Umbilical cord (tissue), 2 donors: ENCODE measurements around the gene TOE1. TPM values are rescaled to one million over a fixed set of nuclear protein-coding genes. Genes with fewer than 3 reads are reported as not detected.
"Not testable (repeated sequence)": the region's sequence is repeated elsewhere in the genome, so short reads cannot be mapped to it uniquely, and the experiment has no call there.

Experiments
- DNase-seq: peaks from one replicate; pipeline ENCODE4 v3.0.0-alpha.2; 2015; ENCODE audit warnings: low spot score
- total RNA-seq: library from RNA; depleted of rRNA; stranded (reverse); fragments of >200 nt; gene quantifications from one replicate; pipeline ENCODE4 v1.2.3, GENCODE V29; 2014; ENCODE audit warnings: low replicate concordance; ENCODE audit not compliant: insufficient read depth

The TOE1 gene
- total RNA-seq = 4.1 TPM

- DNase-seq = peak; percentile 92
Observed at GRCh38 chr1:45339789-45340558, at the start of gene TOE1, which contains the start of gene MUTYH. Gene TOE1 (plus strand): TSS chr1:45340170. CDS start chr1:45340253, 83 bp downstream. Gene MUTYH (minus strand): TSS chr1:45340440. CDS start chr1:45334505, 5,935 bp downstream.

- not testable (repeated sequence) for DNase-seq
Observed at GRCh38 chr1:45291002-45291401, 49.0 kb upstream of the TOE1 start.

GRCh38 chr1:45291716-45292115 lies 48.3 kb upstream of the TOE1 start:
- DNase-seq = no peak

- DNase-seq = no peak
Observed at GRCh38 chr1:45297666-45298356, 42.2 kb upstream of the TOE1 start.

- DNase-seq = no peak
Observed at GRCh38 chr1:45299296-45299695, 40.7 kb upstream of the TOE1 start.

GRCh38 chr1:45299981-45300668 lies 39.8 kb upstream of the TOE1 start:
- DNase-seq = peak; percentile 79

- no peak for DNase-seq
Observed at GRCh38 chr1:45300669-45300997, 39.3 kb upstream of the TOE1 start.

GRCh38 chr1:45302505-45303150 lies 37.3 kb upstream of the TOE1 start:
- DNase-seq = no peak

GRCh38 chr1:45303520-45304310 lies 36.3 kb upstream of the TOE1 start:
- peak; percentile 99 for DNase-seq

- no peak for DNase-seq
Observed at GRCh38 chr1:45304311-45305081, 35.5 kb upstream of the TOE1 start.

- no peak for DNase-seq
Observed at GRCh38 chr1:45305231-45305630, 34.7 kb upstream of the TOE1 start.

- no peak for DNase-seq
Observed at GRCh38 chr1:45306319-45306718, 33.7 kb upstream of the TOE1 start.

GRCh38 chr1:45306905-45307304 lies 33.1 kb upstream of the TOE1 start:
- no peak for DNase-seq

GRCh38 chr1:45314266-45314665 lies 25.7 kb upstream of the TOE1 start:
- DNase-seq = no peak

GRCh38 chr1:45317166-45317565 lies 22.8 kb upstream of the TOE1 start:
- no peak for DNase-seq

- DNase-seq = no peak
Observed at GRCh38 chr1:45319761-45320160, 20.2 kb upstream of the TOE1 start.

GRCh38 chr1:45321444-45321843 lies 18.5 kb upstream of the TOE1 start:
- DNase-seq = no peak

GRCh38 chr1:45322486-45323040 lies 17.4 kb upstream of the TOE1 start:
- DNase-seq = no peak

GRCh38 chr1:45325851-45326506 lies 14.0 kb upstream of the TOE1 start:
- DNase-seq = no peak
